Measurements from ENCODE around the gene DNAJA4. TPM values are rescaled to one million over a fixed set of nuclear protein-coding genes. Genes with fewer than 3 reads are reported as not detected.

Gene DNAJA4
- total and polyA plus RNA-seq, 5 experiments from 2014 or later, result 7.9 to 55.1 (median 15.6) TPM

DNA sequence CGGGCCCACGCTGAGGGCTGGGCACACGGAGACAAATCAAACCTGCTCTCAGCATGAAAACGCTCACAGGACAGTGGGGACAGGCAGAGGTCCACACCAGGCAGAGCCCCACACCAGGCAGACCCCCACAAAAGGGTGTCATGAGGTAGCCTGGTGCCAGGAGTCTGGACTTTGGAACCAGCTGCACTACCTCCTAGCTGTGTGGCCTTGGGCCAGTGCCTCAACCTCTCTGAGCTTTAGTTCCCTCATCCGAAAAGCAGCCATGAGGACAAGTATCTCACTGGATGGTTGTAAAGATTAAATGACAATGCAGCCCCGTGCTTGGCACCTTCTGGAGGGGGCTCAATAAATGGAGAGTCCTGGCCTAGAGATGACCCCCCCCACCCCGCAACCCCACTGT, 59.3 kb downstream of the DNAJA4 start:
- H3K36me3 Mint-ChIP-seq, result no peaks in the 10 kb centered on the region
- POLR2A ChIA-PET, result no interaction called here
- DNase-seq (peak in 1 of 10 donors; percentile 28), ATAC-seq (no peak)
- H3K4me1 Mint-ChIP-seq, result no peaks in the 10 kb centered on the region
- no peak overlapping the region for H3K4me3 Mint-ChIP-seq
- no peaks in the 10 kb centered on the region for H3K27me3 Mint-ChIP-seq
- no peaks in the 10 kb centered on the region for H3K9me3 Mint-ChIP-seq
- H3K27ac Mint-ChIP-seq, result no peak overlapping the region

DNA sequence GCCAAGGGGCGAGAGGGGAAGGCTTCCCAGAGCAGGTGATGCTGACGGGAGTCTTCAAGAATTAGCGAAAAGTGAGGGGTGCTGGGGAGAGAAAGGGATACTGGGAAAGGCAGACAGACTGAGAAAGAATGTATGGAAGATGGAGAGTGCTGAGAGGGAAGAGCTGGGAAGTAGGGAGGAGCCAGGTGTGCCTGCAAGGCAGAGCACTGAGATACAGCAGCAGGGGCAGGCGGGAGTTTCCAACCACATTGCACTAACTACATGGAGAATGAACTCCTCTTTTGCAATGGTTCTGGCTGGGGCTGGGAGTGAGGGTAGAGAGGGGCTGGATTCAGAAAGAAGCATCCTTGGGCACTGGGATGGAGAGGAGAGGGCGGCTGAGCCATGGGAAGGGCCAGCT, 59.8 kb downstream of the DNAJA4 start:
- H3K4me3 Mint-ChIP-seq, result no peak overlapping the region
- H3K36me3 Mint-ChIP-seq, result no peaks in the 10 kb centered on the region
- H3K27ac Mint-ChIP-seq, result no peak overlapping the region
- ATAC-seq, result no peak
- H3K27me3 Mint-ChIP-seq, result no peaks in the 10 kb centered on the region
- peak in 1 of 10 donors; percentile 38 for DNase-seq
- POLR2A ChIA-PET, result no interaction called here
- H3K9me3 Mint-ChIP-seq, result no peaks in the 10 kb centered on the region
- H3K4me1 Mint-ChIP-seq, result no peaks in the 10 kb centered on the region

DNA sequence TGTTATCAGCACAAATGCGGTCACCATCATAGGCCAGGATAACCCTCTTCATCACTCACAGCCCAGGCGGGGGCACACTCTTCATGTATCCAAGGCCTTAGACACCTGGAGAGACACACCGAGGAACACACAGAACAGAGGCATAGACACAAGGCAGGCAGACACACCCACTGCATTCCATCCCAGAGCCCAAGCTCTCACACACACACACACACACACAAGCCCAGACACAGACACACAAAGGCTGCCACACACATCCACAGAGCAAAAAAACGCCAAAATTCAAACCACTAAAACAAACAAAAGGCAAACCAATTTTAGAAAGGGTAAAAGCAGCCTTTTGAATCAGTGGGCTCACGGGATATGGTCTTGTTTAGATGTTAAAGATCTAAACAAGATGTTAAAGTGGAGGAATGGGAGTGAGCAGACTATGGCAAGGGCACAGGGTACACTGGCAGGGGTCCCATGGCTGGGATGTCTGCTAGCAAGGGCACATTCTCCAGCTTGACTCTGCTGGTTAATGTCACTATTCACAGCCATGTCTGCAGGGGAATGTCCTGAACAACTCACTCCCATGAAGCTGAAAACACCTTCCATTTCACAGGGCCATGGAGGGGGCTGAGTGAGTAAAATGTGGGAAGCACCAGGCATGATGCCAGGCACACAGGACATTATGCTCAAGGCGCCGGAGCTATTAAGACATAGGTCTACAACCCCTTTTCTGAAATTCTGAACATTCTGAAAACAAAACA, 60.9 kb downstream of the DNAJA4 start:
- DNase-seq (peak in 1 of 10 donors; percentile 26), ATAC-seq (no peak)
- Mint-ChIP-seq H3K27me3 (peaks cover 0 to 2% (median 0%) of the 10 kb centered on the region in 5 donors), H3K9me3 (no peaks in the 10 kb centered on the region), H3K4me1 (no peaks in the 10 kb centered on the region), H3K27ac (no peak overlapping the region), H3K36me3 (no peaks in the 10 kb centered on the region), H3K4me3 (no peak overlapping the region)
- POLR2A ChIA-PET, result no interaction called here

DNA sequence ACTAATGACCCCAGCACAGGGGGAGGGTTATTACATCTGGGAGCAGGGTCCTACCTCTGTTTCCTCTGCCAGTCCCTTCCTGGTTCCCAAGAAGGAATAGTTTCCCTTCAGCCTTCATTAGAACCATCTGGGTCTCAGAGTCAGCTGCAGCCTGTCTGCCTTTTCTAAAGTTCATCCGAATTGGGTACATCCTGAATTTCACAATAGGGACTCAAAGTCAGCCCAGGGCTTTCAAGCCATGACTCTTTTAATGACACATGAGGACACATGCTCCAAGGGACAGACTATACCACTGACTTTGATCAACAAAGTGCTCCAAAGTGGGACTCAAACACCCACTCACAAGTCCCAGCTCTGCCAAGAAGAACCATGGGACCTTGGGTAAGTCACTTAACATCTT, 63.1 kb downstream of the DNAJA4 start:
- no peak overlapping the region for H3K4me3 Mint-ChIP-seq
- POLR2A ChIA-PET, result interaction anchor here (0.7 kb wide), 1 partner anchor 42 kb away, joined by 3 read pairs; no protein-coding TSS in a partner anchor
- no peaks in the 10 kb centered on the region for H3K36me3 Mint-ChIP-seq
- DNase-seq (no peak), ATAC-seq (no peak)
- no peaks in the 10 kb centered on the region for H3K4me1 Mint-ChIP-seq
- no peaks in the 10 kb centered on the region for H3K9me3 Mint-ChIP-seq
- no peak overlapping the region for H3K27ac Mint-ChIP-seq
- H3K27me3 Mint-ChIP-seq, result peaks cover 0 to 2% (median 0%) of the 10 kb centered on the region in 5 donors

DNA sequence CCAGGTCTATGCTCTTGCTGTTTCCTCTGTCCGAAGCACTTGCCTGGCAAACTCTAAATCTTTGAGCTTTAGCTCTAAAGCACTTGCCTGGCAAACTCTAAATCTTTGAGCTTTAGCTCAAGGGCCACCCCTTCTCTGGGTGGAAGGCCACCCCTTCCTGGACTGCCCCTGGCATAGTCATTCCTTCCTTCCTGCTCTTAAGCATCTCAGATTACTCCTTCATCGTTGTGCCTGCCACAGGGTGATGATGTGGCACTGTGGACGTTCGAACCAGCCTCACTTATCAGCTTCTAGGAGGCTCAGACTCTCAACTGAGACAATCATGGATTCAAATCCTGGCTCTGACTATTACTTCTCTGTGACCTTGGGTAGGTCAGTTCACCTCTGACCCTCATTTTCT, 65.3 kb downstream of the DNAJA4 start:
- DNase-seq (no peak), ATAC-seq (no peak)
- Mint-ChIP-seq H3K36me3 (no peaks in the 10 kb centered on the region), H3K4me1 (no peaks in the 10 kb centered on the region), H3K27me3 (peaks cover 0 to 5% (median 0%) of the 10 kb centered on the region in 5 donors), H3K9me3 (no peaks in the 10 kb centered on the region), H3K27ac (peak overlapping the region in 1 of 10 donors; percentile 8), H3K4me3 (no peak overlapping the region)
- POLR2A ChIA-PET, result no interaction called here

Other genes with a start within 250 kb of the DNAJA4 start
- gene TBC1D2B, start 186.9 kb upstream of the DNAJA4 start, total RNA-seq, result 10 to 100 TPM; 78.3 to 82.1 TPM
- 10 to 100 TPM in 1 of 3 donors, 1 to 10 TPM in 2; 8.1 to 14.0 (median 8.5) TPM for gene TBC1D2B, start 186.9 kb upstream of the DNAJA4 start, polyA plus RNA-seq
- gene SH2D7, start 172.0 kb upstream of the DNAJA4 start, total RNA-seq, result not detected
- under 1 TPM in 1 of 3 donors, not detected in 2; 0.19 TPM for gene SH2D7, start 172.0 kb upstream of the DNAJA4 start, polyA plus RNA-seq
- gene CIB2, start 133.1 kb upstream of the DNAJA4 start, total RNA-seq, result 1 to 10 TPM; 1.2 to 1.6 TPM
- gene CIB2, start 133.1 kb upstream of the DNAJA4 start, polyA plus RNA-seq, result 1 to 10 TPM; 1.4 to 3.4 (median 2.5) TPM
- 10 to 100 TPM; 52.0 to 52.2 TPM for gene IDH3A, start 115.2 kb upstream of the DNAJA4 start, total RNA-seq
- gene IDH3A, start 115.2 kb upstream of the DNAJA4 start, polyA plus RNA-seq, result 10 to 100 TPM; 40.1 to 46.3 (median 42.3) TPM
- gene ACSBG1, start 30.0 kb upstream of the DNAJA4 start, total RNA-seq, result not detected
- gene ACSBG1, start 30.0 kb upstream of the DNAJA4 start, polyA plus RNA-seq, result under 1 TPM in 2 of 3 donors, not detected in 1; 0.05 to 0.11 TPM
- gene SKIC8, start 35.0 kb downstream of the DNAJA4 start, total RNA-seq, result 10 to 100 TPM; 45.3 to 49.7 TPM
- 100 to 1,000 TPM in 2 of 3 donors, 10 to 100 TPM in 1; 98.8 to 117 (median 107) TPM for gene SKIC8, start 35.0 kb downstream of the DNAJA4 start, polyA plus RNA-seq
- not detected for gene CRABP1, start 75.8 kb downstream of the DNAJA4 start, total RNA-seq
- gene CRABP1, start 75.8 kb downstream of the DNAJA4 start, polyA plus RNA-seq, result not detected
- gene IREB2, start 173.7 kb downstream of the DNAJA4 start, total RNA-seq, result 10 to 100 TPM; 68.6 to 77.4 TPM
- gene IREB2, start 173.7 kb downstream of the DNAJA4 start, polyA plus RNA-seq, result 10 to 100 TPM; 15.7 to 23.1 (median 16.6) TPM
- 1 to 10 TPM; 3.6 to 3.8 TPM for gene HYKK, start 243.0 kb downstream of the DNAJA4 start, total RNA-seq
- gene HYKK, start 243.0 kb downstream of the DNAJA4 start, polyA plus RNA-seq, result 1 to 10 TPM; 3.0 to 5.9 (median 4.1) TPM